ENCODE results near the gene HDAC2. TPM values are rescaled to one million over a fixed set of nuclear protein-coding genes. Genes with fewer than 3 reads are reported as not detected.

The HDAC2 gene
- polyA plus RNA-seq, 1 donor (not counting 4 experiments of a cell fraction or from before 2014, with no cell fraction given): 222 TPM

DNA sequence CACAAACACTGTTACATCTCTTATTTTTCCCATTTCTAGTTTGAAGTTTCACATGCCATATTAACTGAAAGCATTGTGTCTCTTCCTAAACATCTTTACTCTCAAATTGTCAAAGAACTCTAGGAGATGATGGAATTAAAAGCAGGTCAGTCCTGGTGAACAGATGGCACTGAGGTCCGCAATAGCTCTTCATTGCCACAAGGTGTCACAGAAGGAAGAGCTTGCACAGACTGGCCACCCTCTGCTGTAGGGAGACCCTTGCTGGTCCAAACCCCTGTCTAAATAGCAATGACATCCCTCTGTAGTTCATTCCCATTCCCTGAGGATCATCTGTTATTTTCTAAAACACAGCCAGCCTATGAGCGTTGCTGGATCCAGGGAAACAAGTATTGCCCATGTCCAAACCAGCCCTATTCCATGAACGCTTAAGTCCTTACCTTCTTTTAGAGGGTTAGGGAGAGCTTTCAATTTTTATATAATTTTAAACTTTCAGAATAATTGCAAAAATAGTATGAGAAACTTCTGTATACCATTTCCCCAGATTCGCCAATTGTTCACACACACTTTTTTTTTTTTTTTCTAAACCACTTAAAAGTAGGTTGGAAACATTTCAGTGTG is 10.1 kb upstream of the HDAC2 start:
- no peak for DNase-seq (ENCODE audit: low read depth, low spot score)

DNA sequence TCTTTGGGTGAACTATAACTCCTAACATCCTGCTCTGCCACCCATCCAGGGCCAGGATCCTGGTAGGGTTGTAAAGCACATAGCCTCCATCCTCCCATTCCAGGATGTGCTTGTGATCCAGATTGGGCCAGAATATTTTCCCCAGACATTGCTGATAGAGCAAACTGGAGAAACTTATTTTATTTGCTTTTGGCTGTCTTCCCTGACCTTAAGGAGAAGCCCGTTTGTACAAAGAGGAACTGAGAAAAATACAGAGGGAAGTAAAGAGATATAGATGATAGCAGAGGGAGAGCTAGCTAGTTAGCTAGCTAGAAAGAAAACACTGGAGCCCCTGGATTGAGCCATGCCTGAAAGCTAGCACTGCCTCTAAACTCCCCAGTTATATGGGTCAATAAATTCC is 9.0 kb upstream of the HDAC2 start:
- TF ChIP-seq, protein P1, sequence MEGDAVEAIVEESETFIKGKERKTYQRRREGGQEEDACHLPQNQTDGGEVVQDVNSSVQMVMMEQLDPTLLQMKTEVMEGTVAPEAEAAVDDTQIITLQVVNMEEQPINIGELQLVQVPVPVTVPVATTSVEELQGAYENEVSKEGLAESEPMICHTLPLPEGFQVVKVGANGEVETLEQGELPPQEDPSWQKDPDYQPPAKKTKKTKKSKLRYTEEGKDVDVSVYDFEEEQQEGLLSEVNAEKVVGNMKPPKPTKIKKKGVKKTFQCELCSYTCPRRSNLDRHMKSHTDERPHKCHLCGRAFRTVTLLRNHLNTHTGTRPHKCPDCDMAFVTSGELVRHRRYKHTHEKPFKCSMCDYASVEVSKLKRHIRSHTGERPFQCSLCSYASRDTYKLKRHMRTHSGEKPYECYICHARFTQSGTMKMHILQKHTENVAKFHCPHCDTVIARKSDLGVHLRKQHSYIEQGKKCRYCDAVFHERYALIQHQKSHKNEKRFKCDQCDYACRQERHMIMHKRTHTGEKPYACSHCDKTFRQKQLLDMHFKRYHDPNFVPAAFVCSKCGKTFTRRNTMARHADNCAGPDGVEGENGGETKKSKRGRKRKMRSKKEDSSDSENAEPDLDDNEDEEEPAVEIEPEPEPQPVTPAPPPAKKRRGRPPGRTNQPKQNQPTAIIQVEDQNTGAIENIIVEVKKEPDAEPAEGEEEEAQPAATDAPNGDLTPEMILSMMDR (optimal IDR thresholded peaks at IDR 0.05 in 1 of 3, IDR thresholded peaks at IDR 0.05 in 1 of 3, conservative IDR thresholded peaks at IDR 0.05 in 1 of 3; ENCODE audit: extremely low read depth in 1 of 3, insufficient read depth in 2 of 3, low read length in 3 of 3): no peak
- no peak for TF ChIP-seq EZH2 (IDR thresholded peaks at IDR 0.05; ENCODE audit: low read length)
- Histone ChIP-seq H3K4me2 (ENCODE audit: control insufficient read depth, extremely low read depth, insufficient read depth, low read depth, low read length) (no peak overlapping the region), H3K9me1 (ENCODE audit: control insufficient read depth, extremely low read depth, insufficient read depth, low read length) (no peaks in the 10 kb centered on the region), H3K79me2 (ENCODE audit: control insufficient read depth, insufficient read depth, low read length) (no peaks in the 10 kb centered on the region), H3K4me3 (ENCODE audit: control insufficient read depth in 2 of 3, extremely low read depth in 1 of 3, insufficient read depth in 2 of 3, low read depth in 1 of 3, low read length in 3 of 3) (no peak overlapping the region), H3K36me3 (ENCODE audit: control insufficient read depth in 2 of 2, extremely low read depth in 1 of 2, insufficient read depth in 2 of 2, low read length in 2 of 2) (no peaks in the 10 kb centered on the region), H2AFZ (ENCODE audit: control insufficient read depth, low read length) (no peak overlapping the region), H3K9ac (ENCODE audit: control insufficient read depth, extremely low read depth, insufficient read depth, low read length) (no peak overlapping the region), H4K20me1 (ENCODE audit: control insufficient read depth, extremely low read depth, insufficient read depth, low read length) (no peaks in the 10 kb centered on the region), H3K4me1 (ENCODE audit: control insufficient read depth, extremely low read depth, insufficient read depth, low read length) (no peaks in the 10 kb centered on the region), H3K27me3 (ENCODE audit: control insufficient read depth, extremely low read depth, insufficient read depth, low read length) (no peaks in the 10 kb centered on the region), H3K9me3 (ENCODE audit: control insufficient read depth, low read depth, low read length) (no peaks in the 10 kb centered on the region), H3K27ac (ENCODE audit: control insufficient read depth, insufficient read depth, low read length) (no peak overlapping the region)
- DNase-seq (ENCODE audit: low read depth, low spot score) (no peak), FAIRE-seq (no peak)
- dilution Hi-C loops (cut with MboI; ENCODE audit: extremely low pct_ligation_motif_present, low sequenced_read_pairs): no loop called here

More for the DNA sequence above, 10.1 kb upstream of the HDAC2 start:
- Histone ChIP-seq H3K9me1 (ENCODE audit: control insufficient read depth, extremely low read depth, insufficient read depth, low read length) (no peaks in the 10 kb centered on the region), H3K4me2 (ENCODE audit: control insufficient read depth, extremely low read depth, insufficient read depth, low read depth, low read length) (no peak overlapping the region), H3K27ac (ENCODE audit: control insufficient read depth, insufficient read depth, low read length) (no peak overlapping the region), H2AFZ (ENCODE audit: control insufficient read depth, low read length) (no peak overlapping the region), H3K9me3 (ENCODE audit: control insufficient read depth, low read depth, low read length) (no peaks in the 10 kb centered on the region), H3K4me1 (ENCODE audit: control insufficient read depth, extremely low read depth, insufficient read depth, low read length) (no peaks in the 10 kb centered on the region), H3K27me3 (ENCODE audit: control insufficient read depth, extremely low read depth, insufficient read depth, low read length) (no peaks in the 10 kb centered on the region), H3K4me3 (ENCODE audit: control insufficient read depth in 2 of 3, extremely low read depth in 1 of 3, insufficient read depth in 2 of 3, low read depth in 1 of 3, low read length in 3 of 3) (no peak overlapping the region), H3K36me3 (ENCODE audit: control insufficient read depth in 2 of 2, extremely low read depth in 1 of 2, insufficient read depth in 2 of 2, low read length in 2 of 2) (no peaks in the 10 kb centered on the region), H3K9ac (ENCODE audit: control insufficient read depth, extremely low read depth, insufficient read depth, low read length) (no peak overlapping the region), H3K79me2 (ENCODE audit: control insufficient read depth, insufficient read depth, low read length) (no peaks in the 10 kb centered on the region), H4K20me1 (ENCODE audit: control insufficient read depth, extremely low read depth, insufficient read depth, low read length) (no peaks in the 10 kb centered on the region)
- no peak for TF ChIP-seq EZH2 (IDR thresholded peaks at IDR 0.05; ENCODE audit: low read length)
- TF ChIP-seq, protein P1 (optimal IDR thresholded peaks at IDR 0.05 in 1 of 3, IDR thresholded peaks at IDR 0.05 in 1 of 3, conservative IDR thresholded peaks at IDR 0.05 in 1 of 3; ENCODE audit: extremely low read depth in 1 of 3, insufficient read depth in 2 of 3, low read length in 3 of 3): peak; percentile 56 to 61 (median 59)
- no peak for FAIRE-seq
- dilution Hi-C loops (cut with MboI; ENCODE audit: extremely low pct_ligation_motif_present, low sequenced_read_pairs): no loop called here
